NCI-H446 (cell line): ENCODE data around the gene FBXO5.
A peak's percentile ranks its signal among the peaks of the same experiment; 100 is the strongest.
"Not testable (repeated sequence)": the region's sequence is repeated elsewhere in the genome, so short reads cannot be mapped to it uniquely, and the experiment has no call there.

Experiments
- DNase-seq, 2 experiments: peaks; one replicate each; lab custom pipeline; 2025; lab: John Stamatoyannopoulos, UW

The FBXO5 gene

DNA sequence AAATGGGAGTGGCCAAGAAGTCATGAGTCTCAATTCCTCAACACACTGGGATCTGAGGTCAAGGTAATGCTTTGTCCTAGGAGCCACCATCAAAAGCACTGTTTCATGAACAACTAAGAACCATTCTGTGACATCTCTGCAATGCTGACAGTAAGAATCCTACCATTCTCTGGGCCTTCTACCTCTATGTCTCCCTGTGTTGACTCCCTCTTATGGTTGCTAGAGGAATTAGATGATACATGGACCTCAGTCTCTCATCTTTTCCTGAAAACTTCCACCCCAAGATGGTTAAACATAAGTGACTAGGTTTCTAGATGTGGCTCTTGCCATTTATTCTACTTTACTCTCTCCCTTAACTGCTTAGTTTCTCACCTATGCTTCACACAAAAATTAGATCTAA is 10.6 kb upstream of the FBXO5 start:
- DNase-seq: no peak

DNA sequence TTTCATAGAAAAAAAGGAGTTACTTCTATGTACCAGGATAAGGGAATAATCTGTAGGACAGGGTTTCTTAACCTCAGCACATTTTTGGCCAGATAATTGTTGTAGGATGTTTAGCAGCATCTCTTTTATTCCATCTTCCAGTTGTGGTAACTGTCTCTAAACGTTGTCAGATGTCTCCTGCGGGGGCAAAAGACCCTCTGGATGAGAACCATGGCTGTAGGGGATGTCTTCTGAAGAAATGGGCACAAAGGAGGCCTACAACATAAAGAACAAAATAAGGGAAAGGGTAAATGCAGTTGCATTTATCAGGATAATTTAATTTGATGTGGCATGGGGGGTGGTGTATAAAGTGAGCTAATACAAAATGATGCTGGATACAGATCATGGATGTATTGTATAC is 4.1 kb upstream of the FBXO5 start:
- DNase-seq: no peak

DNA sequence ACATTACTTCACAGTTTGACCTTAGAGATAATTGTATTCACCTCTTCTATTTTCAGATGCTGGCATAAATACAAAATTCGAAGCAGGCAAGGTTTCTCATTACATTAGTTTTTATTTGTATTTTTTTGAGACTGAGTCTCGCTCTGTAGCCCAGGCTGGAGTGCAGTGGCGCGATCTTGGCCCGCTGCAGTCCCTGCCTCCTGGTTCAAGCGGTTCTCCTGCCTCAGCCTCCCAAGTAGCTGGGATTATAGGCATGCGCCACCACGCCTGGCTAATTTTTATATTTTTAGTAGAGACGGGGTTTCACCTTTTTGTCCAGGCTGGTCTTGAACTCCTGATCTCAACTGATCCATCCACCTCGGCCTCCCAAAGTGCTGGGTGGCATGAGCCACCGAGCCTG is 2.5 kb upstream of the FBXO5 start:
- not testable (repeated sequence) for DNase-seq

DNA sequence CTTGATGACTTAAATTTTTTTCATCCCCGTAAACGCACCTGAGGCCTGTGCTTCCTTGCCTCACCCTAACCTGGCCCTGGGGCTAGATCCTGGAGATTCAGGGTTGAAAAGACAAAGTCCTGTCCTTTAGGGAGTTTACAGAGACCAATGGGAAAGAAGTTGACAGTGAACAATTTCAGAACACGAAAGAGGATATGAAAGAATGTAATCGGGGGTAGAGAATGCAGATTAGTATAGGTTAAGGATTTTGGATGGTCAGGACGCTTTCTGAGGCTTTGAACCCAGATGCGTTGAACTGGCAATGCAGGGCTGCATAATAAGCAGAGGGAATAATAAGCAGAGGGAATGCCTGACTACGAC is 1.7 kb upstream of the FBXO5 start:
- no peak for DNase-seq

DNA sequence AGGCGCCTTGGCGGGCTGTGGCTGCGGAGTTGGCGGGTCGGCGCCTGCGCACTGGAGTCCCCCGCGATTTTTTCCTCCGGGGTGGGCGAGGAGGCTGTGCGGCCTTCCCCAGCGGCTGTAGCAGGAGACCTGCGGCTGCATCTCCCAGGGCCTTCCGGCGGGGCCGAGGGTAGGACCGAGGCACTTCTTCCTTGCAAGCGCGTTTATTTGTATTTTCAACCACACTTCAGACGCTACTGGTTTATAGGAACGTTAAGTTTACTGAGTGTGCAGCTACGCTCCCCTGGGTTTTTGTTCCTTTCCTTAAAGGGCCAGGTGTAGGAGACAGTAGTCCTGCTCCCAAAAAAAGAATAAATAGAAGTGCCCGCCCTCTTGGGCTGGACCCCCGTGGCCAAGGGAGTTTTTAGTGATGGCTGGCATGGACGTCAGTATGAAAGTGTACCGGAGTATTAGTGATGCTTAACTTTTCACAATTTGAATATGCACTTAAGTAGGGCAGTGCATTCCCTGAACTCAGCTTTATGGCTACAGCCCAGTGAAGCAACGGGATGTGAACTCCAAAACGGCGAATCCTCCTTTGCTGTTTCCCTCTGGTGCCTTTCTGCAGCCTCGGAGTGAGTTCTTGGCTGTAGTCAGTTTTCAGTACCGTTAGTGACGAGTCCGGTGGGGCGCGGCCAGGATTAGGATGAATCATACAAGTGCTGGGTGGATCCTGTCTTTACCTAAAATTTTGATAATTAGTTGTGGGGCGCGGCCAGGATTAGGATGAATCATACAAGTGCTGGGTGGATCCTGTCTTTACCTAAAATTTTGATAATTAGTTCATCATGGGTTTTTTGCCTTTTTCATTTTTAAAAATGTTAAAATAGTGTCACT is 1.0 kb upstream of the FBXO5 start:
- peak; percentile 57 to 94 for DNase-seq

DNA sequence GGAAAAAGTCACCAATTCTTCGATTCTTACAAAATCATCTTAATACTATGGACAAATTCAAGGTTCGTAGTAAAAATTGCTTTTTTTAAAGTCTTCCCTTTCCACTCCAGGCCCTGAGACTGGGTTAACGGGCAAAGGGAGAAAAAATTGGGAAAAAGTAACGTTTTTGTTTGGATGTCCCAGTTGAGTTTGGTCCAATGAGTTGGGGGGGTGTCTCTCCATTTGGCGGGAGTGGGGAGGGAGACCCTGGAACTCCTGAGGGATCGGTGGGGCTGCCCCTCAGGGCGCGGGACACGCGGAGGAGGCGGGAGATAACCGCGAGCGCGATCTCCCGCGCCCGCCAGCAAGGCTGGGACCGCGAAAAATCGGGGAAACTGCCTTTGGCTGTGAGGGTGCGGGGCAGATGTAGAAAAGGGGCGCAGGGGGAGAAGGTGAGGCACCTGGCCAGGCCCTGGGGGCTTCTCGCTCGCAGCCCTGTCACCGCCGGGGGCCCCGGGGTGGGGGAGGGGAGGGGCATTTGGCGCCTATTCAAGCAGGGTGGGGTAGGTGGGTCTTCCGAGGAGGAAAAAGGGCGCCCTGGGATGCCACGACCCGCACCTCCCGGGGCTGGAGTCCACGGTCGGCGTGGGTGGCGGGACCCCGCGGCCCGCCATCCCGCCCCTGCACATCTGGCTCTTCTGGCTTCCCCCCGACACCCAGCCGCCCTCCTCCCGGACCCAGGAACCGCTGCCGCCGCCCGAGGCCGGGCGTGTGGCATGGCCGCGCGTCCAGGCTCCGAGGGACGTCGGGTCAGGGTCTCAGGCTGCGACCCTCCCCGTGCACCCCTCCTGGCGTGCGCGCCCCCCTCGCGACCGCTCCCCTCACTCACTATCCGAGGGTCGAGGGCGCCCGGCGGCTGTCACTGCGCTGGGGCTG is 595 bp downstream of the FBXO5 start:
- DNase-seq: peak in 1 of 2 experiments; percentile 40

DNA sequence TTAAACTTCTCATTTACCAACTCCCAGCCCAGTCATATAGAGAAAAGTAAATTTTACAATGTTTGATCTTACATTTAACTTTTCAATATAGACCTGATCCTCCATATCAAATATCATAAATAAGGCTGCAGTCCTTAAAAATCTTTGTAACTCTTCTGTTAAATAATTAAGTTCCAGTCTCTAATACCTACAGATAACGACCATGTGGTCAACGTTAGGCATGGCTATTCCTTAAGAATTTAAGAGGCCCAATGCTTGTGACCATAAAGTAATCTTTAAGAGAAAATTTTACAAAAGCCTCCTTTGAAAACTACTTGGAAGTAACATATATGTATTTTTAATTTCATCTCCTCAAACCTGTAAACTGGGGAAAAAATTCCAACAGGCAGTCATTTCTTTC is 1.6 kb downstream of the FBXO5 start:
- DNase-seq: no peak

DNA sequence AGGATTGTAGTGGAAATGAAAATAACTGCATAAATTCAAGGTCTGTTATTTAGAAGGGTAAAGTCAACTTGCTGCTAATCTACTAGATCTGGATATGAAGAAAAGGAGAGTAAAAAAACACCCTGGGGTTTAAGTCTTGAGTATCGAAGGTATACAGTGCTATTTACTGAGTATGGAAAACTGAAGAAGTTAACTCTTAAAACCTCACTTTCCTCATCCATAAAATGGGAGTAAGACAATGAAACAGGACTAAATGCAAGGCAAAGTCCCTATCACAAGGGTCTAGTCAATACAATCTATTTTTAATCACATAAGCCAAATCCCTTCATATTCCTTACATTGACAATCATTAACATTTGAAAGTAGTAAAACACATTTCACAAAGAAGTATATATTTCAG is 2.2 kb downstream of the FBXO5 start:
- DNase-seq: no peak

DNA sequence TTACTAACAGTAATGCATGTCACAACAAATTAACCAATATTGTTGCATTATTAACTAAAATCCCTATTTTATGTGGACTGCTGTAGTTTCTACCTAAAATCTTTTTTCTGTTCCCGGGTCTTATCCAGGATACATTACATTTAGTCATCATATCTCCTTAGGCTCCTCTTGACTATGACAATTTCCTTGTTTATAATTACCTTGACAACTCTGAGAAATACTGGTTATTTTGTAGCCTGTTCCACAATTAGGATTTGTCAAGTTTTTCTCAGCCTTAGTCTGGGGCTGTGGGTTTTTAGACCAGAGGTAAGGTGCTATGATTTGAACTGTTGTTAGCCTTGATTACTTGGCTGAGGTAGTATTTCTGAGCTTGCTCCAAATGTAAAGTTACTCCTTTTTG is 3.7 kb downstream of the FBXO5 start:
- no peak for DNase-seq

DNA sequence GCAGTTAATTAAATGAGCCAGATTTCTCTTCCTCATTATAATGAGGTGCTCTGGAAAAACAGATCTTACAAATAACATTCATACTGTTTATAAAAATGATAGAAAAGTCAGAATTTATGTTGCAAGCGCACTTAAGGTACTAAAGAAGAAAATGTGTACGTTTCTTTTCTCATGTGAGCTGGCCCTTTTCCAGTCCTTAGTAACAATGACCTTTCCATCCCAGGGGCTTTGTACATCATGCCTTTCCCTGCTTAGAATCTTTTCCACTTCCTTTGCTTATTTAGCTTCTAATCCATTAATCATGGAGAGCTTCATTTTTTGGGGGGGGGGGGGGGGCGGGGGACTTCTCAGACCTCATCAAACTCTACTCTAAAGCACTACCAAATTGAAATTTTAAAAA is 4.8 kb downstream of the FBXO5 start:
- no peak for DNase-seq

DNA sequence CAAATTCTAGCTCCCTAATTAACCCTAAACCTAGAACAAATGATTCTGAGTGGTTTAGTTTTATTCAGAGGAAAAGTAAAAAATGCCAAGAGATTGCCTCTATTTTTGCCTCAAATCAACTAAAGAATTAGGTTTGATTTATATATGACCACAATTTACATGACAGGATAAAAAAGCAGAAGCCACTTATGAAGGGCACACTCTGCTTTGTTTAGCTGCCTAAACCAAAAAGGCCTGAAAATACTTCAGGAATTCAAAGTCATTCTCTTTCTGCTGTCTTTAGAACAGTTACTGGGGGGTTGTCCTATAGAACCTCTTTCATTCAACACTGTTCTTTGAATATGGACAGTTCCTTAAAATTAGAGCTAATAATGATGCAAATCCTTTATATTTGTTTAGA is 5.3 kb downstream of the FBXO5 start:
- DNase-seq: no peak

DNA sequence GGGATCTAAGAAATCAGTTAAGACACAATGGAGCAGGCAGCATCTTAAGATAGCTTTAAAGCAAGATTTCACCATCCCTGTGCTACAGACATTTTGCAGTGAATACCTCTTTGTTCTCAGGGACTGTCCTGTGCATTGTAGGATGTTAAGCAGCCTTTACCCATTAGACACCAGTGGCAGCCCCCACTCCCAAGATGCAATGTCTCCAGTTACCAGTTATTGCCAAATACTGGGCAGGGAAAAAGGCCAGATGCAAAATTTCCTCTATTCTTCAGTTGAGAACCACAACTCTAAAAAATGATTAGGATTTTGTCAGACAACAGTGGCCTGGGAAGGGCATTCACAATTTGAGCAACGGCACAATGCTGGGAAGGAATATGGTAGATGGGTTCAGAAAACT is 6.1 kb downstream of the FBXO5 start:
- DNase-seq: no peak

DNA sequence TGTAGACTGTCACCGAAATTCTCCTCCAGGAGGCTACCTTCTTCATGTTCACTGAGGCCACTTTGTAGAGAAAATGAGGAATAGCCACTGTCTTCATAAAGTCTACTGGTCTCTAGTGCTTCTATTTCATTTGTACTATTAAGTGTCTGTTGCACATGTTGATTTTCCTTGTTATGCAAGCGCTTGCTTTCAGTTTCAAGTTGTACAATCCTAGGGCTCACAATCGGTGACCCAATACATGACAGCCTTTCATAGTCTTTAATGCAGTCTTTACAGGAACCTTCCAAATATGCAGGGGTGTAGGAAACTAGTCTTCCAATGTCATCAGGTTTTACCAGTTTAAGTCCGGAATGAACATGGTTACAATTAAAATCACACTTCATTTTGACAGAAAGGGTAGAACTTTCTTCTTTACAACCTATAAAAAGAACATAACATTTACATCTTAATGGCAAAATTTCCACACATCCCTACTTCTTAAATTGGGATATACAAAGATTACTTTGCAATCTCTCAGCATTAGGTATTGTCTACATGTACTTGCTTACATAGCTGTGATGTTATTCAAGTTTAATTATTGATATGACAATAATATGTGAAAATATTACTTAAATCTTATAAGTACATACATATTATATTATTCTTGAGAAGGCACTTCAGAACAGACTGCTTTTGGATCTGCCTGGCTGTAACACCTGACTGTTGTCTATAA is 7.5 kb downstream of the FBXO5 start:
- no peak for DNase-seq

DNA sequence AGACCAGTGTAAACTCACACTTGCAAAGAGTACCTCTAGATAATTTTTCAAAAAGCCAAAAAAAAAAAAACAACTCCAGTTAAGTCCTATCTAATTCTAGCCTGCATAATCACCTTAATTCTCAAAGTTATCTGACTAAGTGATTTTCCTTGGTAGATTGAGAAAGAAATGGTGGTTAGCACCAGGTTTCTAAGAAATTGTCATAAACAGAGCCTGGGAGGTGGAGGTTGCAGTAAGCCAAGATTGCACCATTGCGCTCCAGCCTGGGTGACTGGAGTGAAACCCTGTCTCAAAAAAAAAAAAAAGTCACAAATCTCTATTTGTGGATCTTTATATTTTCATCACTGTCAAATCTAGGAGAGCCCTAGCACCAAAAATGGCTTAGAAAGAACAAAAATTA is 8.9 kb downstream of the FBXO5 start:
- no peak for DNase-seq

DNA sequence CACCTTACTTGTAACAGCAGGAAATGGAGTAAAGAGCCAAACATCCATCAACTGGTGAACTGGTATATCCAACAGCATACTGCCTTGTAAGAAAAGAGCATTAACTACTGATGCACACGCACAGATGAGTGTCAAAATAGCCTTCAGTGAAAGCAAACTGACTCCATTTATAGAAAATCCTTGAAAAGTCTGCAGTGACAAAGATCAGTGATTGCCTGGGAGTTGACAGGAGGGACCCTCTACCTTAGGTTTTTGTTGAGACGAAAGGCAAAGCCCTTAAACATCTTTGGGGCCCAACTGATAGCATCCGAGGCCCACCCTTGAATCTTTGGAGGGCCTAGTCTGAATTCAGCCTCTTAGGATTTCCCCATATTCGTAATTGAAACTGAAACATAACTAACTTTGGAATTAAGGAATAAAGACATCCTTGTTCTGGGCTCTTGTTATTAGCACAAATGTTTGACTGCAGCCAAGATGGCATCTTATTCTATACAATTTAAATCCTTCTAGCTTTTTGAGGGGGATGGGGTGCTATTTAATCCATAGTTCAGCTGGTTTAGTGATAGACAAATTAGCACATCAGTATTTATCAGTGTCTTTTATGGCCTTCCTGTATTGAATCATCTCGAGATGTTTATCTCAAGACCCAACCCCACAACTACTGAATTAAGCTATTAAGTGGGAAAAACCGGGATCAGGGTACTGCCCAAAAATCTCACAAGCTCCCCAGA is 13.0 kb downstream of the FBXO5 start:
- no peak for DNase-seq

DNA sequence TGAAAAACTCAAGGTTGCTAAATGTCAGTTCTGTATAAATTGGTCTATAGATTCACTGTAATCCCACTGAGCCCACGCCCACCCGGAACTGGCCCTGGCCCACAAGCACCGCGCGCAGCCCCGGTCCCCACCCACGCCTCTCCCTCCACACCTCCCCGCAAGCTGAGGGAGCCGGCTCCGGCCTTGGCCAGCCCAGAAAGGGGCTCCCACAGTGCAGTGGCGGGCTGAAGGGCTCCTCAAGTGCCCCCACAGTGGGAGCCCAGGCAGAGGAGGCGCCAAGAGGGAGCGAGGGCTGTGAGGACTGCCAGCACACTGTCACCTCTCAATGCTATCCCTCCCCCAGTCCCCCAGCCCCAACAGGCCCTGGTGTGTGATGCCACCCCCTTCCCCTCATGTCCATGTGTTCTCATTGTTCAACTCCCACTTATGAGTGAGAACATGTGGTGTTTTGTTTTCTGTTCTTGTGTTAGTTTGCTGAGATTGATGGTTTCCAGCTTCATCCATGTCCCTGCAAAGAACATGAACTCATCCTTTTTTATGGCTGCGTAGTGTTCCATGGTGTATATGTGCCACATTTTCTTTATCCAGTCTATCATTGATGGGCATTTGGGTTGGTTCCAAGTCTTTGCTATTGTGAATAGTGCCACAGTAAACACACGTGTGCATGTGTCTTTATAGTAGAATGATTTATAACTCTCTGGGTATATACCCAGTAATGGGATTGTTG is 16.5 kb downstream of the FBXO5 start:
- DNase-seq: not testable (repeated sequence)

DNA sequence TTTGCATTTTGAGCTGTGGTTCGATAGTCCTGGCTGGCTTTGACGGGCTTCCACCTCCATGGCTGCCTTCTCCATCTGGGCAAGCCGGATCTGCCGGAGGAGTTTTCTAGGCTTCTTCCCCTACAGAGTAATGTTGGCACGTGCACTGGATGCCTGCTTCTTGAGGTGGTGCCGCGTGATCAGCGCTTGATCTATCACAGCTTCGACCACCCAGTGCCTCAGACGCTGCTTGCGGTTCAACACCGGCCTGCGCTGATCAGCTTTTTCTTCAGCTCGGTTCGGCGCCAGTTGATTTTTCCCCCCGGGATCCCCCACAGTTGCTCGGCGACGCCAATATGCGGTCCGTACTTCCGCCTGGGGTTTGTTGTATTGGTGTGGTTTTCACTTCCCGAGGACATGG is 23.5 kb downstream of the FBXO5 start:
- no peak for DNase-seq

DNA sequence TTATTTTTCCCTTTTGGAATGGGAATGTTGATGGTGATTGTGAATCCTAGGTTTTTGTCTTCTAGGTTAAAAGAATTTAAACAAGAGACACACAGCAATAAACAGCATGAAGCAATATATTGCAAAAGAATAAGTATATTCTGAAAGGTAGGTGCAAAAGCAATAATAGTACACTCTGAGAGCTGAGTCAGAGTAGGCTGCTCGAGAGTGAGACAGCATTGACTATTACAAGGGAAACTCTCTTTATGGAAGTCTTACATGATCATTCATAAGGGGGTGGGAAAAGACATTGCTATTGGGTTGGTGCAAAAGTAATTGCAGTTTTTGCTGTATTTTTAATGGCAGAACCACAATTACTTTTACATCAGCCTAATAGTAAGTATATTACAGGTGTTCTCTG is 25.0 kb downstream of the FBXO5 start:
- no peak for DNase-seq

DNA sequence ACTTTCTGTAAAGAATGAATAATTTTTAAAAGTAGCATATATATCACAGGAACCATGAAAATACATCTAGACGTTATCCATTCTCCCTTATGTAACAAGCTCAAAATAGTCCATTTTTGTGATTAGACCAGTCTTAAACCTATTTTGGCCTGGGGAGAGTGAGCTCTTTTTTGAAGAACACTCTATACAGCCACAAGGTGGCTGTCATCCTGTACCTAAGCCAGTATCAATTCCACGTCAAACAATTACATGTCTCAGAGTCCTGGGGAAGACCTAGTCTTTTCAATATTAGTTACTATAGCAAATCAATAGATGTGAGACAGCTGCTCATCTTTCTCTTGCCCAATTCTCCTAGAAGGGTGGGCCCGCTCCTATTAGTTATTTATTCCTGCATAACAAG is 28.4 kb downstream of the FBXO5 start:
- no peak for DNase-seq

DNA sequence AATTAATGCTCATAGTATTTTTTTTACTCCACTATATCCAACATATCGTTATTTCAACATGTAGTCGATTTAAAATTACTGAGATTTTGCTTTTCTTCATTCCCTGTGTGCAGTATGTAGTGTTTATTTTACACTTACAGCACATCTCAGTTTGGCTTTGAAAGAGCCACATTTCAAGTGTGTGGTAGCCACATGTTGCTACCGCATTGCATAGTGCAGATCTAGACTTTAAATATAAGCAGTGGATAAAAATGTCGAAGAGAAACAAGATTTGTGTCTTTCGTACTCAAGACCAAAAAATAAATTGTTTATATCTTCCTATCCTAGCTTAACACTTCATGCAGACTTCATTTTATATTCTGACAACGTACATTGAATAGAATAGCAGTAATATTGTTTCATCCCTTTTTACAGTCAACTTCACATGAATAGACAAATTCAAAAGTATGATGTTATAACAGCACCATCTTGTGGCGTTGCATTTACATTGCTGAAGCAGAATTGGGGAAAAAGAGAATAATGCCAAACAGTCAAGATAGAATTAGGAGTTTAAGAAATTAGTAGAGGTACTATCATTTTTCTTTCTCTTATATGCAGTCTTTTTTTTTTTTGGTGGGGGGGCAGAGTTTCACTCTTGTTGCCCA is 29.9 kb downstream of the FBXO5 start:
- DNase-seq: peak in 1 of 2 experiments; percentile 49

DNA sequence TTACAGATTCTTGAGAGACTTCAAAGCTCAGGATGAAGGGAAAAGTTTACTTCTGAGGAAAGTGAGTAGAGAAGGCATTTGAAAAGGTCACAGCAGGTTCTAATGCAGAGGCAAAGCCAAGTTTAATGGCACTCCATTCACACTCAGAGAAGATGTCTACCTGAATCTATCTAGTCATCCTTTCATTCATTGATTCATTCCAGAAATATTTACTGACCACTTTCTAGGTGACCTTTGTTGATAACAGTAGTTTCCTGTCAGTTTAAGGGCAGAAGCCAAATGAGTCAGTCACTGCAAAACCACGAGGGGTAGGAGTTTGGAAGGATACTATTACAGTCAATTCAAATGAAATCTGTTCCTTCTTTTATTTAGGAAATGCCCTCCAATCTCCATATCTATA is 30.8 kb downstream of the FBXO5 start:
- no peak for DNase-seq
